Measurements from ENCODE around the gene OAT.

DNA sequence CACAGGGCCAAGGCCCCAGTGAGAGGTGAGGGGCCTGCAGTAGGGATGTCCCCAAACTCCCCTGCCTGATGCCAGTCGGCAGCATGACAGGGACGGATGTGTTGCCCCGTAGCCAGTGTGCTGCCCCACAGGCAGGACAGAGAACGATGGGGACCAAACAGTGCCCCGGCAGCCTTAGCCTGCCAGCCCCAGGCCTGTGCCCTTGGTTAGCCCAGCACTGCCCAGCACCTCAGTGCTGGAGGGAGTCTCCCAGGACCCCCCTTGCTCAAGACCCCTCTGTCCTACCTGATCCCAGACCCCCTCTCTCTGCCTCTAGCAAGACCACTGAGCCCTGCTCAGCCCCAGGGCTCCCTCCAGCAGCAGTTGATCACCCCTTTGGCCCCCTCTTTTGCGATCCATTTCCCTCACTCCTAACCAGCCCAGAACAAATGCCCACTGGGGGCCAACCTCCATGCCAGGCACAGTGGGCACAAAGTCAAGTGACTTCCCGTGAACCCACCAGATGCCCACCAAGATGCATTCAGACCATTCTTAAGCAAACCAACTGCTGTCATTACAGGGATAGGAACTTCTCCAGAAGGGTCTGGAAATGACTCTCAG is 34.0 kb downstream of the OAT start:
- TF ChIP-seq, protein P1, sequence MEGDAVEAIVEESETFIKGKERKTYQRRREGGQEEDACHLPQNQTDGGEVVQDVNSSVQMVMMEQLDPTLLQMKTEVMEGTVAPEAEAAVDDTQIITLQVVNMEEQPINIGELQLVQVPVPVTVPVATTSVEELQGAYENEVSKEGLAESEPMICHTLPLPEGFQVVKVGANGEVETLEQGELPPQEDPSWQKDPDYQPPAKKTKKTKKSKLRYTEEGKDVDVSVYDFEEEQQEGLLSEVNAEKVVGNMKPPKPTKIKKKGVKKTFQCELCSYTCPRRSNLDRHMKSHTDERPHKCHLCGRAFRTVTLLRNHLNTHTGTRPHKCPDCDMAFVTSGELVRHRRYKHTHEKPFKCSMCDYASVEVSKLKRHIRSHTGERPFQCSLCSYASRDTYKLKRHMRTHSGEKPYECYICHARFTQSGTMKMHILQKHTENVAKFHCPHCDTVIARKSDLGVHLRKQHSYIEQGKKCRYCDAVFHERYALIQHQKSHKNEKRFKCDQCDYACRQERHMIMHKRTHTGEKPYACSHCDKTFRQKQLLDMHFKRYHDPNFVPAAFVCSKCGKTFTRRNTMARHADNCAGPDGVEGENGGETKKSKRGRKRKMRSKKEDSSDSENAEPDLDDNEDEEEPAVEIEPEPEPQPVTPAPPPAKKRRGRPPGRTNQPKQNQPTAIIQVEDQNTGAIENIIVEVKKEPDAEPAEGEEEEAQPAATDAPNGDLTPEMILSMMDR (IDR thresholded peaks at IDR 0.05), result no peak
- TF ChIP-seq, protein P2, sequence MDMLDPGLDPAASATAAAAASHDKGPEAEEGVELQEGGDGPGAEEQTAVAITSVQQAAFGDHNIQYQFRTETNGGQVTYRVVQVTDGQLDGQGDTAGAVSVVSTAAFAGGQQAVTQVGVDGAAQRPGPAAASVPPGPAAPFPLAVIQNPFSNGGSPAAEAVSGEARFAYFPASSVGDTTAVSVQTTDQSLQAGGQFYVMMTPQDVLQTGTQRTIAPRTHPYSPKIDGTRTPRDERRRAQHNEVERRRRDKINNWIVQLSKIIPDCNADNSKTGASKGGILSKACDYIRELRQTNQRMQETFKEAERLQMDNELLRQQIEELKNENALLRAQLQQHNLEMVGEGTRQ (IDR thresholded peaks at IDR 0.05), result no peak
- TF ChIP-seq TP53 (CRISPR knock-in tag; IDR thresholded peaks at IDR 0.05), result no peak
- TF ChIP-seq POLR2A (IDR thresholded peaks at IDR 0.05; ENCODE audit: low read length), result no peak
- TF ChIP-seq EP300 (IDR thresholded peaks at IDR 0.05), result no peak
- no peak for TF ChIP-seq RNF2 (IDR thresholded peaks at IDR 0.05; ENCODE audit: borderline replicate concordance, low read depth)
- TF ChIP-seq, protein P3, sequence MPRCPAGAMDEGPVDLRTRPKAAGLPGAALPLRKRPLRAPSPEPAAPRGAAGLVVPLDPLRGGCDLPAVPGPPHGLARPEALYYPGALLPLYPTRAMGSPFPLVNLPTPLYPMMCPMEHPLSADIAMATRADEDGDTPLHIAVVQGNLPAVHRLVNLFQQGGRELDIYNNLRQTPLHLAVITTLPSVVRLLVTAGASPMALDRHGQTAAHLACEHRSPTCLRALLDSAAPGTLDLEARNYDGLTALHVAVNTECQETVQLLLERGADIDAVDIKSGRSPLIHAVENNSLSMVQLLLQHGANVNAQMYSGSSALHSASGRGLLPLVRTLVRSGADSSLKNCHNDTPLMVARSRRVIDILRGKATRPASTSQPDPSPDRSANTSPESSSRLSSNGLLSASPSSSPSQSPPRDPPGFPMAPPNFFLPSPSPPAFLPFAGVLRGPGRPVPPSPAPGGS (IDR thresholded peaks at IDR 0.05), result no peak
- TF ChIP-seq SMC3 (IDR thresholded peaks at IDR 0.05), result no peak

Data from A549 (cell line).